HS-27A (cell line): ENCODE data around the gene NPHP1.
A peak's percentile ranks its signal among the peaks of the same experiment; 100 is the strongest.
"Not testable (repeated sequence)": the region's sequence is repeated elsewhere in the genome, so short reads cannot be mapped to it uniquely, and the experiment has no call there.

Experiments
- DNase-seq: peaks from one replicate; pipeline ENCODE4 v3.0.0-alpha.2; 2012; ENCODE audit warnings: low read depth, missing footprints

Gene NPHP1

GRCh38 chr2:110103061-110103961, 101.5 kb downstream of the NPHP1 start:
- no peak for DNase-seq

- peak; percentile 42 for DNase-seq
Observed at GRCh38 chr2:110101901-110102803, 102.7 kb downstream of the NPHP1 start.

DNA sequence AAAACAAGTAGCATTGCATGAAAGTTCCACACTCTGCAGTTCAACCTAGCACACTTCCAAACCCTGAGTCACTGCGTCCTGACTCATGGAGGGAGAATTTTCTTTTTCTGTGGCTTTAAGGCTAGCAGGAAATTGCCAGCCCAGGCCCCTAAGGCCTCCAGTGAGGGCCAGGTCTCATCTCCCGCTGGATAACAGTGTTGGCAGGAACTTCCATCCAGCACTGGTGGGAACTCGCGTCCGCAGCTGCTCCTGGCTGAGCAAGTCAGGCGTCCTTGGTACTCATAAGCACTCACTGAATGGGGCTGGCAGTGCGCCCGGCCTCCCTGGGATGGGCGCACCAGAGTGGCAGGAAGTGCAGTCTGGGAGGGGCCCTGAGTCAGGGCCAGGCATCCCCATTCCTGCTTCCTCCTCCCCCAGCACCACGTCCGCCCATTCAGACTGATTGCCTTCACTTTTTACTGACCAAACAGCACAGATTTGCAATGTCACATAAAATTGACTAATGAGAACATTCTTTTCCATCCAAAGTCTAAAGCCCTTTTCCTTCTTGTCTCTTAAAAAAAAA, 103.5 kb downstream of the NPHP1 start:
- peak; percentile 100 for DNase-seq

DNA sequence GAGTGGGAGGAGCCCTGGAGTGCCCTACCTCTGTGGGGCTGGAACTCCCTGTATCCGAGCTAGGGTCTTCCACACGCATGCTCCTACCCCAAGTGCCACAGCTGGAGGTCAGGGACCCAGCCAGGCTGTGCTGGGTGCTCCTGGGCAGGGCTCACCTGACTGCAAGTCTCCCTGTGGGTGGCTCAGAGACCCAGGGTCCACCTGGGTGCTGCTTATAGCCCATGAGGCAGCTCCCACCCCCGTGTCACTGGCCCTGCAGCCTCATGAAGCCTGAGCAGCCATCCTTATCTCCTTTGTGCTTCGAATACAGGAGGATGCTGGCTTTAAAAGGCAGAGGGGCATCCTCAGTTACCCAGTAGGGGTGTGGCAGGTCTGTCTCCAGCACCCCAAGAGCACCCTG, 103.9 kb downstream of the NPHP1 start:
- DNase-seq: not testable (repeated sequence)

- no peak for DNase-seq
Observed at GRCh38 chr2:110100480-110100879, 104.3 kb downstream of the NPHP1 start.

DNA sequence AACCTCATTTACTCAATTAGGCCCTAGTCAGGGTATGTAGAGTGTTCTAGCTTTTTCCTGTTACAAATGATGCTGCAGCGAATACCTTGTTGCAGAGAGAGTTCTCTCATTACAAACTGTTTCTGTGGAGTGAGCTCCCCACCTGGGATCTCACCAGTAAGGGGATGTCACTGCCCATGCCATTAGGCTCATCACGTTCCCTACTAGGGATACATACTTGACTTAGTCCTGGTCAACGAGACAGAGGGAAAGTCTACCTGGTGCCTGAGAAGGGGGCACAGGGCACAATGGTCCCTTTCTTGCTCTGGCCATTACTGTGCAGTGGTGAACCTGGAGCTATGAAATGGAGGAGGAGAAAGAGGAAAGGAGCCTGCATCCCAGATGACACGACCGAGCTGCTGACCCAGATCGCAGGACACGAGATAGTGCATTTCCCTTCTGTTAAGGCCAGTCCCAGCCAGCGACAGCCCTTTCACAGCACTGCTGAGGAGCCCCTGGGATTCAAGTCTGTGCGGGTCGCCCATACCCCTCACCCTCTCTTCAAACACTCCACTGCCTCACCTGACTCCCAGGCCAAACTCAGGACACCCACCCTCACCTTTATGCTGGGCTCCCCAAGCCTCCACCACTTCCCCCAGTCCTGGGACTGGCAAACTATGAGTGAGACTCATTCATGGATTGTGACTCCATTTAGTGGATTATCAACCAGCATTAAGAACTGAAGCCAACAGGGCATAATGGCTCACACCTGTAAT, 105.2 kb downstream of the NPHP1 start:
- DNase-seq: no peak

GRCh38 chr2:110099038-110099425, 105.8 kb downstream of the NPHP1 start:
- no peak for DNase-seq

DNA sequence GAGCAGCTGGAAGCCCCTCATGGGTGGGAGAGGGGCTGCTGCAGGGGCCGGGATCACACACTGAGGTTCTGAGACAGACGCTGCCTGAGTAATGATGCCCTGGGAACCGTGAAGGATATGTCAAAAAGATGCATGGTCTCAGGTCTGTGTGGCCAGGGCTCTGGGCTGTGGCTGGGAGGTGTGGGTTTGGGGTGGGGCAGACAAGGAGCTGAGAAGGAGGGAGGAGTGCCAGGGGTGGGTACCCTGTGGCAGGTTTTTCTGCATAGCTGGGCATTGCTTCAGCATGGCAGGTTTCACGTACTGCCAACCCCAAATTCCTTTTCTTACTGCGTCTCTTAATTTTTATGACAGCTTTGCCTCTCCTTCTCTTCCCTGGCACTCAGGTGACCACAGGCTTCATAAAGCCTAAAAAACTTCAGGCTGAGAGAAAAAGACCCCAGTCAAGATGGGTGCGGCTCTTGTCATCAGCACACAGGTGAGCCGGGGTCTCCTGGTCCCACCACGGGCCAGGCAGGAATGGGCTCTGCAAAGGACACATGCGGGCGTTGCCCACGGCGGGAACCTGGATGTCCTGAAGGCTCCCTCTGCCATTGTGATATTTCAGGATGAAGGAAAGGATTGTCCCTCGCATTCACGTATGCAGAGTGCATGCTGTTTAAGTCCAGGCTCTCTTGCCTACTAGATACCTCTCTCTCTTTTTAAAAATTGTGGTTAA, 107.2 kb downstream of the NPHP1 start:
- no peak for DNase-seq

- DNase-seq: no peak
Observed at GRCh38 chr2:110095994-110096633, 108.7 kb downstream of the NPHP1 start.

DNA sequence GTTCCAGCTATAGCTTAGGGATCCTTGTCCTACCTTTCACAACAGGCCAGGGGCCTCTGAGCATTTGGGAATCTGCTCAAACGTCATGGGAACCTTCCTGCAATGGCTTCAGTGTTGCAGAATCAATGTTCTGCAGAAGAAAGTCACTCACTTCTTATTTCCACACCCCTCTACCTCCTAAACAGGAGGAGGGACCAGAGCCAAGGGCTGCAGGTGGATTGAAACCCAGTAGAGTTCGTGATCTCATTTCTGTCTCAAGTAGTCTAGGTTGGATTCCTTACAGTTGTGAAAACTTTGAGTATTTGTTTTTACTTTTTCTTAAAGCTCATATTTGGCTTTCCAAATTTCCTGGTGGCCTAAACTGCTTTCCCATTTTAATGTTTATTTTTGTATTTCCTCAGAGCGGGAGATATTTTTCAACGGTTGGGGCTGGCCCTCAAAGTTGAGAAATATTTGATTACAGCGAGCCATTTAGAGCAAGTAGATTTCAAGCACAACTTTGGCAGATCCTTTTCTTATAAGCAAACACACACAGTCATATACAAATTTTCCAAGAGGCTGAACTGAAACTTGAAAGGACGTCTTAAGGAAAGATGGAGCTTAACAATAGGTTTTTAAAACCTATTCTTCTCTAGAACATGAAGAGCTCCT, 109.8 kb downstream of the NPHP1 start:
- DNase-seq: not testable (repeated sequence)

GRCh38 chr2:110093924-110094323, 110.9 kb downstream of the NPHP1 start:
- not testable (repeated sequence) for DNase-seq

- not testable (repeated sequence) for DNase-seq
Observed at GRCh38 chr2:110090164-110090563, 114.6 kb downstream of the NPHP1 start.

DNA sequence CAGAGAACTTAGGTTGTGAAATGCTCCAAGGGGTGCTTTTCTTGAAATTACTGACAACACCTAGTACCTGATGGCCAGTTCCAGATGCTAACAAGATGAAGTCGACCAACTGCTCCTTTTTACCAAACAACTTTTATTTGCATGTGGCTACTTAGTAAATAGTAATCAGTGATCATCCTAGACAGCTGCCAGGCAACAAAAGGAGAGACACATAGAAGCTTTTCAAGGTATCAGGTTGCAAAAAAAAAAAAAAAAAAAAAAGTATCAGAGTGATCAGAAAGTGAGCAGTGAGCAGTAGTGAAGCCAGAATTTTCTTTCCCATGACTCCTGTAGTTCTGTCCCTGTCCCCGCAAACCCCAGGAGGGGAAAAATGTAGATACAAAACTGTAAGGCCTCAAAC, 121.1 kb downstream of the NPHP1 start:
- DNase-seq: not testable (repeated sequence)

DNA sequence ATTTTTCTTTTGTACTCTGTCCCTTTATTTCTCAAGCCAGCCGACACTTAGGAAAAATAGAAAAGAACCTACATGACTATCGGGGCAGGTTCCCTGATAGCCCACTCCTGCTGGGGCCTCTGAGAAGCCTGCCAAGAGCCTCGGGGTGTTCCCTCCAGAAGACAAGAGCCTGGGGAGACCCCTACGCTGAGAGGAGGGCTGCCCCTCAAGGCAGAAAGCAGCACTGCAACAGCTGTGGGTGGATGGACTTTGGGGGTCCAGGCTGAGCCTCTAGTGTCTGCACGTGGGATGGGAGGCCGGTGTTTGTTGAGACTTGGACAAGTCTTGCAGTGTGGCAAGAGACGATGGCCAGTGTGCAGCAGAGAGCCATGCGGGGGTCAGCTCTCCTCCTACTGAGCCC, 121.7 kb downstream of the NPHP1 start:
- not testable (repeated sequence) for DNase-seq

- DNase-seq: not testable (repeated sequence)
Observed at GRCh38 chr2:110078104-110078503, 126.7 kb downstream of the NPHP1 start.

DNA sequence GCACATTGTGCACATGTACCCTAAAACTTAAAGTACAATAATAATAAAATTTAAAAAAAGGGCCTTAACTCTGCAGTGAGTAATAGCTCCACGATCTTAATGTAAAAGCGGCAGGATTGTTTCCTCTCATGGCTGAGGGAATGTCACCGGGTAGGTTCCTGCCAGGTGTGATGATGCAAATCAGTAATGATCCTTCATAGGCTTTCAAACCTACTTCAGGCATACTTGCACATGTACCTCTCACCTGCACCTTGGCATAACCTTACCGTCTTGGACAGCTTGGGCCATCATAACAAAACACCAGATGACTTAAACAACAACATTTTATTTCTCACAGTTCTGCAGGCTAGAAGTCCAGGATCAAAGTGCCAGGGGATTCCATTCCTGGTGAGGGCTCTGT, 128.9 kb downstream of the NPHP1 start:
- DNase-seq: not testable (repeated sequence)
